Neuron (in vitro differentiated cells): ENCODE results near the gene BRD8.
"Not testable (repeated sequence)": the region's sequence is repeated elsewhere in the genome, so short reads cannot be mapped to it uniquely, and the experiment has no call there.

Experiments
- H2AFZ ChIP-seq: one replicate; pipeline ENCODE4 v1.6.1; 2013; ENCODE audit warnings: low read depth, mild to moderate bottlenecking, inconsistent platforms, low read length, moderate library complexity
- H3K27me3 ChIP-seq: one replicate; pipeline ENCODE4 v1.6.1; 2013; ENCODE audit warnings: low read length; ENCODE audit not compliant: insufficient read depth
- H3K36me3 ChIP-seq: one replicate; pipeline ENCODE4 v1.6.1; 2013; ENCODE audit warnings: low read length; ENCODE audit not compliant: insufficient read depth
- H3K4me1 ChIP-seq: one replicate; pipeline ENCODE4 v1.6.1; 2013; ENCODE audit warnings: low read length; ENCODE audit not compliant: insufficient read depth
- H3K4me3 ChIP-seq: 2 replicates; pipeline ENCODE4 v1.5.1; 2013; ENCODE audit warnings: mild to moderate bottlenecking, low read length, moderate library complexity
- H3K9me3 ChIP-seq: one replicate; pipeline ENCODE4 v1.6.1; 2013; ENCODE audit warnings: low read length

BRD8 gene, protein sequence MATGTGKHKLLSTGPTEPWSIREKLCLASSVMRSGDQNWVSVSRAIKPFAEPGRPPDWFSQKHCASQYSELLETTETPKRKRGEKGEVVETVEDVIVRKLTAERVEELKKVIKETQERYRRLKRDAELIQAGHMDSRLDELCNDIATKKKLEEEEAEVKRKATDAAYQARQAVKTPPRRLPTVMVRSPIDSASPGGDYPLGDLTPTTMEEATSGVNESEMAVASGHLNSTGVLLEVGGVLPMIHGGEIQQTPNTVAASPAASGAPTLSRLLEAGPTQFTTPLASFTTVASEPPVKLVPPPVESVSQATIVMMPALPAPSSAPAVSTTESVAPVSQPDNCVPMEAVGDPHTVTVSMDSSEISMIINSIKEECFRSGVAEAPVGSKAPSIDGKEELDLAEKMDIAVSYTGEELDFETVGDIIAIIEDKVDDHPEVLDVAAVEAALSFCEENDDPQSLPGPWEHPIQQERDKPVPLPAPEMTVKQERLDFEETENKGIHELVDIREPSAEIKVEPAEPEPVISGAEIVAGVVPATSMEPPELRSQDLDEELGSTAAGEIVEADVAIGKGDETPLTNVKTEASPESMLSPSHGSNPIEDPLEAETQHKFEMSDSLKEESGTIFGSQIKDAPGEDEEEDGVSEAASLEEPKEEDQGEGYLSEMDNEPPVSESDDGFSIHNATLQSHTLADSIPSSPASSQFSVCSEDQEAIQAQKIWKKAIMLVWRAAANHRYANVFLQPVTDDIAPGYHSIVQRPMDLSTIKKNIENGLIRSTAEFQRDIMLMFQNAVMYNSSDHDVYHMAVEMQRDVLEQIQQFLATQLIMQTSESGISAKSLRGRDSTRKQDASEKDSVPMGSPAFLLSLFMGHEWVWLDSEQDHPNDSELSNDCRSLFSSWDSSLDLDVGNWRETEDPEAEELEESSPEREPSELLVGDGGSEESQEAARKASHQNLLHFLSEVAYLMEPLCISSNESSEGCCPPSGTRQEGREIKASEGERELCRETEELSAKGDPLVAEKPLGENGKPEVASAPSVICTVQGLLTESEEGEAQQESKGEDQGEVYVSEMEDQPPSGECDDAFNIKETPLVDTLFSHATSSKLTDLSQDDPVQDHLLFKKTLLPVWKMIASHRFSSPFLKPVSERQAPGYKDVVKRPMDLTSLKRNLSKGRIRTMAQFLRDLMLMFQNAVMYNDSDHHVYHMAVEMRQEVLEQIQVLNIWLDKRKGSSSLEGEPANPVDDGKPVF

DNA sequence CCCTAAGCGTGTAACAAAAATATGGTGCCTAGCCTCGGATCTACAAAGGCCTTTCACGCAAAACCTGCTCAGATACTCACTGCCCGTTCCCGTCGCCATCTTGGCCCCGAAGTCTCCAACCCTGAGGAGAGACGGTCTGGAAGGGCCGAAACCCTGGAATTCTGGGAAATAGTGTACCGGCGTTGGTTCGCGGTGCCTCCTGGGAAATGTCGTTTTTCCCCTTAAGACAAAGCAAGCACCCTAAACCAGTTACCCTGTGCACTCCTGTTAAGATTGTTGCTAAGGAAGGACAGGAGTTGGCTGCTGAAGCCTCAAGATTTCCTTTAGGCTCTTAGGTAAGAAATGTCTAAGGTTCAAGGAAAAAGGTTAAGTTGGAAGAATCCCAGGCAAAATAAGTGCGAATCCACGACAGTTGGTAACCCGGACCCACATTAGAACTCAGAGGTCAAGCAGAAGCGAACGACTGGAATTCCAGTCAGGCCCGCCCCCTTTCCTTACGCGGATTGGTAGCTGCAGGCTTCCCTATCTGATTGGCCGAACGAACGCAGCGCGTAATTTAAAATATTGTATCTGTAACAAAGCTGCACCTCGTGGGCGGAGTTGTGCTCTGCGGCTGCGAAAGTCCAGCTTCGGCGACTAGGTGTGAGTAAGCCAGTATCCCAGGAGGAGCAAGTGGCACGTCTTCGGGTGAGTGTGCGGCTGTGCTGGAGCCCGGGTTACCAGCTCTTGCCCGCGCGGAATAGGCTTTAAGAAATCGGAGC is at the start of gene BRD8, which contains the start of gene KIF20A:
BRD8 (minus strand) TSS at position 115 of the 761 bp plus-strand sequence; CDS start at position 99, 16 bp downstream.
KIF20A (plus strand) TSS at position 597 of the 761 bp plus-strand sequence. CDS start 569 bp downstream, outside the sequence.
- Histone ChIP-seq H3K27me3 (no peaks in the 10 kb centered on the region), H3K4me1 (peaks cover 16% of the 10 kb centered on the region), H2AFZ (peak within 1 kb of the TSS; percentile 71), H3K36me3 (peaks cover 53% of the 10 kb centered on the region), H3K4me3 (peak within 1 kb of the TSS; percentile 95), H3K9me3 (no peaks in the 10 kb centered on the region)

- H3K27me3 ChIP-seq, result peaks cover 7% of the 10 kb centered on the region
- no peaks in the 10 kb centered on the region for H3K4me1 ChIP-seq
- H3K36me3 ChIP-seq, result no peaks in the 10 kb centered on the region
- H3K4me3 ChIP-seq, result no peak overlapping the region
- H2AFZ ChIP-seq, result no peak overlapping the region
- H3K9me3 ChIP-seq, result no peaks in the 10 kb centered on the region
Measured at GRCh38 chr5:138226910-138227309, 48.5 kb upstream of the BRD8 start.

DNA sequence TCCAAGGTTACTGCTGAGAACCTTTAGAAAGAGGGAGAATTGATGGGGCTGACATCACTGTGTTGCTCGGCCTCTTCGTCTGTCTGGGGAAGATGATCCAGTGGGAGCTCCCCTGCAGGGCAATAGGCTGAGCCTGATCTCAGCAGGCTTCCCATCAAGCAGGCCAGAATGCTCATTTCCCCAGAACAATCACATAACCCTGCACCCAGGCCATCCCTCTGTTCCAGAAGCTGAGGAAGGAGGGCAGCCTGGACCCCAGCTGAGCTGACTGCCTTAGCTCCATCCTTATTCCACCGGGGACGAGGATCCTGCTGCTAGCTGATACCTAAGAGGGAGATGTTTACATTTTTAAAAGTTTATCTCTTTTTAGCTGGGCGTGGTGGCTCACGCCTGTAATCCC is 46.3 kb upstream of the BRD8 start:
- Histone ChIP-seq H3K36me3 (no peaks in the 10 kb centered on the region), H3K9me3 (no peaks in the 10 kb centered on the region), H2AFZ (no peak overlapping the region), H3K4me3 (no peak overlapping the region), H3K27me3 (peaks cover 7% of the 10 kb centered on the region), H3K4me1 (no peaks in the 10 kb centered on the region)

GRCh38 chr5:138223532-138223931 is 45.1 kb upstream of the BRD8 start:
- Histone ChIP-seq H3K4me3 (no peak overlapping the region), H3K36me3 (no peaks in the 10 kb centered on the region), H2AFZ (no peak overlapping the region), H3K4me1 (no peaks in the 10 kb centered on the region), H3K27me3 (peaks cover 7% of the 10 kb centered on the region), H3K9me3 (no peaks in the 10 kb centered on the region)

DNA sequence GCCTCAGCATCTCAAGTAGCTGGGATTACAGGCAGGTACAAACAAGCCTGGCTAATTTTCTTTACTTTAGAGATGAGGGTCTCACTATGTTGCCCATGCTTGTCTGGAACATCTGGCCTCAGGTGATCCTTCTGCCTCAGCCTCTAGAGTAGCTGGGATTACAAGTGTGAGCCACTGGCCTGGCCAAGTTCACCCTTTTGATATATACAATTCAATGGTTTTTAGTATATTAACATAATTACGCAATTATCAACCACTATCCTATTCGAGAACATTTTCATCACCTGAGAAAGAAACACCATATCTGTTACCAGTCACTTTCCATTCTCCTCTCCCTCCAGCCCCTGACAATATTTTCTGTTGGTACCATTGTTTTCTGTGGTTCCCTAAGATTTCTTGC is 38.4 kb upstream of the BRD8 start:
- Histone ChIP-seq H3K9me3 (no peaks in the 10 kb centered on the region), H3K4me1 (peaks cover 7% of the 10 kb centered on the region), H3K36me3 (no peaks in the 10 kb centered on the region), H3K27me3 (no peaks in the 10 kb centered on the region), H3K4me3 (no peak overlapping the region), H2AFZ (no peak overlapping the region)

- Histone ChIP-seq H3K36me3 (peaks cover 12% of the 10 kb centered on the region), H3K27me3 (no peaks in the 10 kb centered on the region), H3K4me3 (peak within 1 kb of the TSS; percentile 84), H2AFZ (peak within 1 kb of the TSS; percentile 64), H3K9me3 (no peaks in the 10 kb centered on the region), H3K4me1 (peaks cover 9% of the 10 kb centered on the region)
Measured at GRCh38 chr5:138213161-138214029, 35.0 kb upstream of the BRD8 start, which contains the start of gene CDC23. CDC23 (minus strand) TSS chr5:138213323; CDS start chr5:138213312, 11 bp downstream.

- no peaks in the 10 kb centered on the region for H3K27me3 ChIP-seq
- peaks cover 9% of the 10 kb centered on the region for H3K4me1 ChIP-seq
- H3K4me3 ChIP-seq, result peak overlapping the region; percentile 84
- peak overlapping the region; percentile 64 for H2AFZ ChIP-seq
- no peaks in the 10 kb centered on the region for H3K9me3 ChIP-seq
- H3K36me3 ChIP-seq, result peaks cover 17% of the 10 kb centered on the region
Measured at GRCh38 chr5:138212828-138213160, 34.4 kb upstream of the BRD8 start.

DNA sequence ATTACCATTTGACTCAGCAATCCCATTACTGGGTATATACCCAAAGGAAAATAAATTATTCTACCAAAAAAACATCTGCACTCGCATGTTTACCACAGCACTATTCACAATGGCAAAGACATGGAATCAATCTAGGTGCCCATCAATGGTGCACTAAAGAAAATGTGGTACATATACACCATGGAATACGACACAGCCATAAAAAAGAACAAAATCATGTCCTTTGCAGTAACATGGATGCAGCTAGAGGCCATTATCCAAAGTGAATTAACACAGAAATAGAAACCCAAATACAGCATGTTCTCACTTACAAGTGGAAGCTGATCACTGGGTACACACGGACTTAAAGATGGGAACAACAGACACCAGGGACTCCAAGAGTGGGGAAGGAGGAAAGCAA is 32.6 kb upstream of the BRD8 start:
- Histone ChIP-seq H3K36me3 (peaks cover 29% of the 10 kb centered on the region), H3K4me3 (no peak overlapping the region), H2AFZ (no peak overlapping the region), H3K27me3 (no peaks in the 10 kb centered on the region), H3K4me1 (peaks cover 9% of the 10 kb centered on the region), H3K9me3 (no peaks in the 10 kb centered on the region)

DNA sequence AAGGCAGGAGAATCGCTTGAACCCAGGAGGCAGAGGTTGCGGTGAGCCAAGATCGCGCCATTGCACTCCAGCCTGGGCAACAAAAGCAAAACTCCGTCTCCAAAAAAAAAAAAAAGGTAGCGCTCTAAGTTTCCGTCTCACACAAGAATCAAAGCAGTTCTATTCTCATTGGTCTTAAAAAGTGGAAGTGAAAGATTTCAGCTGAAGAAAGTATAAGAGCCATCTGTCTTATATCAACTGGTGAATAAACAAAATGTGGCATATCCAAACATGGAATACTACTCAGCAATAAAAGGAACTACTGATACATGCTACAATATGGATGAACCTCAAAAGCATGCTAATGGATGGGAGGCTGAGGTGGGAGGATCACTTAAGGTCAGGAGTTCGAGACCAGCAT is 15.4 kb upstream of the BRD8 start:
- not testable (repeated sequence) for H2AFZ ChIP-seq, H3K27me3 ChIP-seq, H3K4me3 ChIP-seq, H3K4me1 ChIP-seq, H3K9me3 ChIP-seq
- H3K36me3 ChIP-seq, result peaks cover 62% of the 10 kb centered on the region

DNA sequence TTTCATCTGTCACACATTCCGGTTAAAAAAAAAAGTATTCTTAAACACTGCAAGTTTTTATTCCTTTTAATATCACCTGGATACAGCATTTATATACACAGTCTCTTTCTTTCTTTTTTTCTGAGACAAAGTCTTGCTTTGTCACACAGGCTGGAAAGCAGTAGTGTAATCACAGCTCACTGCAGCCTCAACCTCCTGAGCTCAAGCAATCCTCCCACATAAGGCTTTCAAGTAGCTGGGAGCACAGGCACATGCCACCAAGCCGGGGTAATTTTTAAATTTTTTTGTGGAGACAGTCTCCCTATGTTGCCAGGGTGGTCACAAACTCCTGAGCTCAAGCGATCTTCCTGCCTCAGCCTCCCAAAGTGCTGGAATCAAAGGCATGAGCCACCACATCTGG is 14.4 kb upstream of the BRD8 start:
- H3K9me3 ChIP-seq, result no peaks in the 10 kb centered on the region
- H2AFZ ChIP-seq, result no peak overlapping the region
- no peak overlapping the region for H3K4me3 ChIP-seq
- peaks cover 62% of the 10 kb centered on the region for H3K36me3 ChIP-seq
- H3K27me3 ChIP-seq, result no peaks in the 10 kb centered on the region
- H3K4me1 ChIP-seq, result no peaks in the 10 kb centered on the region

- Histone ChIP-seq H3K4me1 (no peaks in the 10 kb centered on the region), H3K4me3 (no peak overlapping the region), H3K9me3 (no peaks in the 10 kb centered on the region), H3K36me3 (peaks cover 82% of the 10 kb centered on the region), H2AFZ (no peak overlapping the region), H3K27me3 (no peaks in the 10 kb centered on the region)
Measured at GRCh38 chr5:138188626-138189025, 10.2 kb upstream of the BRD8 start.
